ENCODE measurements around the gene CTNNA2. TPM values are rescaled to one million over a fixed set of nuclear protein-coding genes. Genes with fewer than 3 reads are reported as not detected.

CTNNA2 gene
- total RNA-seq, 1 experiment from 2014 or later: 5.5 TPM

DNA sequence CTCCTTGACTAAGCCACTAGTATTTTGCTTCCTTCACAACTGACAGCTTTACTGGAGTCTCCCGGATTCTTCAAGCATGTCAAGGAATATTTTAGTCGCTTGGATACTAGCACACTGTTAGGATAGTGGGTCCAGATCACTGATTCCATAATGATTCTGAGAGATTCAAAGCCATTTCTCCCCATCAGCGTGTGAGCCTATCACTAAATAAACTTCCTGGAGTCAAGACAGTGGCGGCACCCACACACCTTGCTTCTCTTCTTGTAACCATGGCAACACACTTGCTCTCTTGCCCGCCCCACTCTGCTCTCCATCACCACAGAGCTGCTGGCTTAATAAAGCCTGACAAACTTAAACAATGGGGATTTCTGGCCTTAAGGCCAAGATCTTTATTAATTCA is 546.6 kb downstream of the CTNNA2 start:
- TF ChIP-seq, protein P1, sequence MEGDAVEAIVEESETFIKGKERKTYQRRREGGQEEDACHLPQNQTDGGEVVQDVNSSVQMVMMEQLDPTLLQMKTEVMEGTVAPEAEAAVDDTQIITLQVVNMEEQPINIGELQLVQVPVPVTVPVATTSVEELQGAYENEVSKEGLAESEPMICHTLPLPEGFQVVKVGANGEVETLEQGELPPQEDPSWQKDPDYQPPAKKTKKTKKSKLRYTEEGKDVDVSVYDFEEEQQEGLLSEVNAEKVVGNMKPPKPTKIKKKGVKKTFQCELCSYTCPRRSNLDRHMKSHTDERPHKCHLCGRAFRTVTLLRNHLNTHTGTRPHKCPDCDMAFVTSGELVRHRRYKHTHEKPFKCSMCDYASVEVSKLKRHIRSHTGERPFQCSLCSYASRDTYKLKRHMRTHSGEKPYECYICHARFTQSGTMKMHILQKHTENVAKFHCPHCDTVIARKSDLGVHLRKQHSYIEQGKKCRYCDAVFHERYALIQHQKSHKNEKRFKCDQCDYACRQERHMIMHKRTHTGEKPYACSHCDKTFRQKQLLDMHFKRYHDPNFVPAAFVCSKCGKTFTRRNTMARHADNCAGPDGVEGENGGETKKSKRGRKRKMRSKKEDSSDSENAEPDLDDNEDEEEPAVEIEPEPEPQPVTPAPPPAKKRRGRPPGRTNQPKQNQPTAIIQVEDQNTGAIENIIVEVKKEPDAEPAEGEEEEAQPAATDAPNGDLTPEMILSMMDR (conservative IDR thresholded peaks at IDR 0.05): no peak
- no CpG with 5 or more reads among the region's 5 CpGs for WGBS (ENCODE audit: extremely low coverage, insufficient read length, low lambda C conversion rate)
- Histone ChIP-seq H3K27ac (ENCODE audit: insufficient read length, low read depth, low read length) (no peak overlapping the region), H3K23ac (ENCODE audit: insufficient read length, low read depth, low read length) (no peak overlapping the region), H3K27me3 (ENCODE audit: insufficient read depth, low read length) (no peaks in the 10 kb centered on the region), H3T11ph (ENCODE audit: low read length) (no peak overlapping the region), H4K20me1 (ENCODE audit: control insufficient read depth, insufficient read depth, insufficient read length) (no peaks in the 10 kb centered on the region), H3K79me2 (ENCODE audit: insufficient read depth, low read length) (no peaks in the 10 kb centered on the region), H2AK5ac (ENCODE audit: insufficient read length, low read length) (no peak overlapping the region), H3K79me1 (ENCODE audit: insufficient read depth, low read depth, low read length, poor library complexity, severe bottlenecking) (no peaks in the 10 kb centered on the region), H3K23me2 (ENCODE audit: insufficient read length, low read depth, low read length, poor library complexity, severe bottlenecking) (no peaks in the 10 kb centered on the region), H3K9ac (ENCODE audit: extremely low read depth, insufficient read length, low read length) (no peak overlapping the region), H2BK12ac (ENCODE audit: insufficient read length, low read depth, low read length) (no peak overlapping the region), H4K5ac (ENCODE audit: insufficient read length, low read depth, low read length) (no peak overlapping the region), H2BK120ac (ENCODE audit: low read depth, low read length, poor library complexity, severe bottlenecking) (no peak overlapping the region), H2AFZ (ENCODE audit: low read length) (no peak overlapping the region), H2BK20ac (ENCODE audit: low read depth, low read length, poor library complexity, severe bottlenecking) (no peak overlapping the region), H3K4me1 (ENCODE audit: insufficient read depth, low read length) (peaks cover 14% of the 10 kb centered on the region; the same call in 1 of the 2 replicates), H3K9me3 (ENCODE audit: control insufficient read depth, low read depth, low read length) (no peaks in the 10 kb centered on the region), H3K4me2 (ENCODE audit: insufficient read depth, insufficient read length, low read length) (no peak overlapping the region), H4K91ac (ENCODE audit: insufficient read length, low read depth, low read length) (no peak overlapping the region), H3K56ac (ENCODE audit: insufficient read length, low read depth, low read length) (no peak overlapping the region), H3K14ac (ENCODE audit: insufficient read depth, low read length) (no peak overlapping the region), H3K18ac (ENCODE audit: insufficient read length, low read depth, low read length) (no peak overlapping the region), H4K8ac (replicated peaks; ENCODE audit: insufficient read length, low read depth, low read length) (no peak overlapping the region), H2BK15ac (ENCODE audit: low read depth, low read length) (no peak overlapping the region), H3K4ac (ENCODE audit: low read depth, low read length) (no peak overlapping the region), H2BK5ac (ENCODE audit: insufficient read length, low read length) (no peak overlapping the region)
- Mint-ChIP-seq H3K4me1 (peaks cover 26 to 27% of the 10 kb centered on the region in 2 experiments), H3K36me3 (ENCODE audit: insufficient read depth in 1 of 3, low read depth in 3 of 3) (no peaks in the 10 kb centered on the region), H3K27ac (no peak overlapping the region; a peak in 1 of 7 replicates), H3K27me3 (ENCODE audit: low read depth) (no peaks in the 10 kb centered on the region; the same call in 1 of the 2 replicates), H3K4me3 (no peak overlapping the region), H3K9me3 (no peaks in the 10 kb centered on the region)
- no peak for DNase-seq

Measured in H9 (cell line).